MM.1S (cell line): ENCODE results near the gene S1PR2.
"Not testable (repeated sequence)": the region's sequence is repeated elsewhere in the genome, so short reads cannot be mapped to it uniquely, and the experiment has no call there.

Experiments used
- DNase-seq: peaks from one replicate; pipeline ENCODE4 v3.0.0-alpha.2; 2015
- H2AFZ ChIP-seq: fragments of 300-600 bp; sonication (generic); 2 replicates; pipeline ENCODE4 v1.6.0; 2016; ENCODE audit warnings: antibody characterized with exemption, low read length
- H3F3A ChIP-seq: fragments of 300-600 bp; sonication (generic); 2 replicates; pipeline ENCODE4 v1.6.1; 2016; ENCODE audit warnings: mild to moderate bottlenecking, antibody characterized with exemption, low read length, moderate library complexity, mixed read lengths; ENCODE audit not compliant: insufficient read depth
- H3K27ac ChIP-seq: fragments of 300-600 bp; sonication (generic); 2 replicates; pipeline ENCODE4 v1.5.1; 2016; ENCODE audit warnings: mild to moderate bottlenecking, low read length
- H3K27me3 ChIP-seq: fragments of 300-600 bp; sonication (generic); replicated peaks from 2 replicates; pipeline ENCODE4 v1.6.0; 2016; ENCODE audit warnings: low read length; ENCODE audit not compliant: insufficient read depth
- H3K36me3 ChIP-seq: fragments of 300-600 bp; sonication (generic); replicated peaks from 2 replicates; pipeline ENCODE4 v1.6.1; 2016; ENCODE audit warnings: mild to moderate bottlenecking, low read length, mixed read lengths; ENCODE audit not compliant: insufficient read depth
- H3K4me1 ChIP-seq: fragments of 300-600 bp; sonication (generic); 2 replicates; pipeline ENCODE4 v1.6.1; 2016; ENCODE audit warnings: low read length, mixed read lengths
- H3K4me2 ChIP-seq: fragments of 300-600 bp; sonication (generic); 2 replicates; pipeline ENCODE4 v1.6.0; 2016; ENCODE audit warnings: low read depth, low read length
- H3K4me3 ChIP-seq: fragments of 300-600 bp; sonication (generic); 2 replicates; pipeline ENCODE4 v1.5.1; 2016; ENCODE audit warnings: low read length, mixed read lengths
- H3K79me2 ChIP-seq: fragments of 300-600 bp; sonication (generic); 2 replicates; pipeline ENCODE4 v1.6.1; 2016; ENCODE audit warnings: mixed run types, low read length, mixed read lengths
- H3K9ac ChIP-seq: fragments of 300-600 bp; sonication (generic); 2 replicates; pipeline ENCODE4 v1.6.1; 2016; ENCODE audit warnings: low read length, mixed read lengths
- H3K9me2 ChIP-seq: fragments of 300-600 bp; sonication (generic); replicated peaks from 2 replicates; pipeline ENCODE4 v1.6.1; 2016; ENCODE audit warnings: mild to moderate bottlenecking, low read length, mixed read lengths; ENCODE audit not compliant: insufficient read depth
- H3K9me3 ChIP-seq: fragments of 300-600 bp; sonication (generic); replicated peaks from 2 replicates; pipeline ENCODE4 v1.6.1; 2016; ENCODE audit warnings: mild to moderate bottlenecking, low read length, mixed read lengths; ENCODE audit not compliant: insufficient read depth
- H4K20me1 ChIP-seq: fragments of 300-600 bp; sonication (generic); 2 replicates; pipeline ENCODE4 v1.6.1; 2016; ENCODE audit warnings: mild to moderate bottlenecking, low read length, moderate library complexity, mixed read lengths; ENCODE audit not compliant: insufficient read depth
- CTCF ChIP-seq: fragments of 300-600 bp; sonication (generic); IDR thresholded peaks from 2 replicates; pipeline ENCODE4 v1.5.1; 2016; ENCODE audit warnings: antibody characterized with exemption, low read length, mixed read lengths
- EZH2 ChIP-seq: fragments of 300-600 bp; sonication (generic); optimal IDR thresholded peaks from 2 replicates; pipeline ENCODE3; 2017; ENCODE audit warnings: low read depth, mild to moderate bottlenecking, antibody characterized with exemption, low read length, mixed read lengths
- EZH2phosphoT487 ChIP-seq: fragments of 300-600 bp; sonication (generic); IDR thresholded peaks from 2 replicates; pipeline ENCODE4 v1.6.1; 2018; ENCODE audit warnings: antibody characterized with exemption, low read length

The S1PR2 gene

GRCh38 chr19:10246511-10246910 is 15.4 kb upstream of the S1PR2 start:
- Histone ChIP-seq H3F3A (peaks cover 8% of the 10 kb centered on the region; the same call in 1 of the 2 replicates), H3K4me3 (no peak overlapping the region), H3K79me2 (no peaks in the 10 kb centered on the region), H3K27ac (no peak overlapping the region), H3K4me1 (0 out of 2 replicates have a peak, but pooled peaks cover 6% of the 10 kb centered on the region), H4K20me1 (no peaks in the 10 kb centered on the region), H2AFZ (no peak overlapping the region), H3K9me3 (no peaks in the 10 kb centered on the region), H3K4me2 (no peak overlapping the region), H3K9ac (no peak overlapping the region), H3K36me3 (no peaks in the 10 kb centered on the region), H3K27me3 (no peaks in the 10 kb centered on the region), H3K9me2 (no peaks in the 10 kb centered on the region)
- TF ChIP-seq CTCF, result no peak
- TF ChIP-seq EZH2phosphoT487, result no peak
- no peak for TF ChIP-seq EZH2
- DNase-seq, result no peak

GRCh38 chr19:10245189-10245939 is 14.2 kb upstream of the S1PR2 start:
- Histone ChIP-seq H3K9me2 (no peaks in the 10 kb centered on the region), H3K79me2 (no peaks in the 10 kb centered on the region), H3K9me3 (no peaks in the 10 kb centered on the region), H3K4me1 (0 out of 2 replicates have a peak, but pooled peaks cover 3% of the 10 kb centered on the region), H3K27ac (no peak overlapping the region), H3K4me2 (no peak overlapping the region), H4K20me1 (no peaks in the 10 kb centered on the region), H3K27me3 (no peaks in the 10 kb centered on the region), H3K9ac (no peak overlapping the region), H3F3A (peaks cover 4% of the 10 kb centered on the region; the same call in 1 of the 2 replicates), H3K36me3 (no peaks in the 10 kb centered on the region), H3K4me3 (no peak overlapping the region), H2AFZ (no peak overlapping the region)
- no peak for TF ChIP-seq EZH2
- TF ChIP-seq CTCF, result no peak
- TF ChIP-seq EZH2phosphoT487, result no peak
- no peak for DNase-seq

DNA sequence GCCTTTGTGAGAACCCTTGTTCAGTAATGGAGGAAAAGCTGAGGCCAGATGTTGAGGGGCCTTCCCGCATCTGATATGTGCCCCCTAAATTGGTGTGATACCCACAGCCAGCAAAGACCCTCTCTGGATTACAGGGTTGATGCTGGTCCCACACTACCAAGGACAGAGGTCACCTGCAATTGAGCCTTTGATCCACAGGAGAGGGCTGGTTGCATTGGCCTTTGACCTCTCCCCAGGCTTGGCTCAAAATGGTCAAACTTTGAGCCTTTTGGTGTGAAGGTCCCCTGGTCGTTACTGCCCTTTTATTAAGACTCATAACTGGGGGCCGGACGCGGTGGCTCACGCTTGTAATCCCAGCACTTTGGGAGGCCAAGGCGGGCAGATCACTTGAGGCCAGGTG is 12.5 kb upstream of the S1PR2 start:
- H3K27ac ChIP-seq, result no peak overlapping the region
- no peaks in the 10 kb centered on the region for H3K9me2 ChIP-seq
- H3K4me3 ChIP-seq, result no peak overlapping the region
- H3K36me3 ChIP-seq, result no peaks in the 10 kb centered on the region
- H3K9ac ChIP-seq, result no peak overlapping the region
- H3K9me3 ChIP-seq, result no peaks in the 10 kb centered on the region
- no peaks in the 10 kb centered on the region for H3K27me3 ChIP-seq
- TF ChIP-seq EZH2 (no peak), CTCF (no peak), EZH2phosphoT487 (no peak)
- H3K79me2 ChIP-seq, result no peaks in the 10 kb centered on the region
- H4K20me1 ChIP-seq, result no peaks in the 10 kb centered on the region
- DNase-seq, result no peak
- H3K4me1 ChIP-seq, result no peaks in the 10 kb centered on the region
- H2AFZ ChIP-seq, result no peak overlapping the region
- H3F3A ChIP-seq, result peaks cover 1% of the 10 kb centered on the region; the same call in 1 of the 2 replicates
- no peak overlapping the region for H3K4me2 ChIP-seq

DNA sequence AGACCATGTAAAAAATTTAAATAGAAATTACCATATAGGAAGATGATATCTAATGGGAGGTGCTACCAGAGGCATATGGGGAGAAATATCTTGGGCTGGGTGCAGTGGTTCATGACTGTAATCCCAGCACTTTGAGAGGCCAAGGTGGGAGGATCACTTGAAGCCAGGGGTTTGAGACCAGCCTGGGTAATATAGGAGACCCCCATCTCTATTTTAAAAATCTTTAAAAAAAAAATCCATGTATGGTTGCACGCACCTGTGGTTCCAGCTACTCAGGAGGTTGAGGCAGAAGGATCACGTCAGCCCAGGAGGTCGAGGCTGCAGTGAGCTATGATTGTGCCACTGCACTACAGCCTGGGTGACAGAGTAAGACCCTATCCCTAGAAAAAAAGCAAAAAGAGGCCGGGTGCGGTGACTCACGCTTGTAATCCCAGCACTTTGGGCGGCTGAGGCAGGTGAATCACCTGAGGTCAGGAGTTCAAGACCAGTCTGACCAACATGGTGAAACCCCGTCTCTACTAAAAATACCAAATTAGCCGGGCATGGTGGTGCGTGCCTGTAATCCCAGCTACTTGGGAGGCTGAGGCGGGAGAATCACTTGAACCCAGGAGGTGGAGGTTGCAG is 10.8 kb upstream of the S1PR2 start:
- H3K9ac ChIP-seq, H3K4me1 ChIP-seq, H3K79me2 ChIP-seq, H3K4me3 ChIP-seq, H3K27me3 ChIP-seq, H3K27ac ChIP-seq, H3F3A ChIP-seq, DNase-seq, H3K9me3 ChIP-seq, H3K9me2 ChIP-seq, H4K20me1 ChIP-seq, H2AFZ ChIP-seq, H3K36me3 ChIP-seq, H3K4me2 ChIP-seq: not testable (repeated sequence)
